ENCODE results near the gene DHH. TPM values are rescaled to one million over a fixed set of nuclear protein-coding genes. Genes with fewer than 3 reads are reported as not detected.

The DHH gene
- total and polyA plus RNA-seq, 9 of the 15 experiments (the other 6 are each of a cell fraction or from before 2014, with no cell fraction given), result 0.07 to 2.6 (median 0.54) TPM

GRCh38 chr12:49092086-49092815 is 2.4 kb downstream of the DHH start (continued):
- TF ChIP-seq MBD1 (CRISPR knock-in tag; IDR thresholded peaks at IDR 0.05) (no peak), CBX3 (IDR thresholded peaks at IDR 0.05; ENCODE audit: borderline replicate concordance in 1 of 2, low read length in 2 of 2) (peak in 1 of 2 experiments; percentile 36; a peak in 1 of 3 replicates), ZBTB40 (IDR thresholded peaks at IDR 0.05) (peak; percentile 58; the same call in 1 of the 2 replicates), ZBTB40 (CRISPR knock-in tag; IDR thresholded peaks at IDR 0.05) (no peak), ZNF280B (CRISPR knock-in tag; IDR thresholded peaks at IDR 0.05) (no peak), CREB1 (IDR thresholded peaks at IDR 0.05) (peak; percentile 42), CREB1 (CRISPR knock-in tag; IDR thresholded peaks at IDR 0.05) (peak; percentile 75), RBM15 (IDR thresholded peaks at IDR 0.05; ENCODE audit: insufficient read depth, low read length) (no peak), PHB2 (IDR thresholded peaks at IDR 0.05; ENCODE audit: low read depth) (no peak; the same call in 1 of the 2 replicates), TFE3 (CRISPR knock-in tag; IDR thresholded peaks at IDR 0.05) (no peak), JUN (IDR thresholded peaks at IDR 0.05; ENCODE audit: borderline replicate concordance, low read depth, low read length) (no peak), JUN (CRISPR knock-in tag; IDR thresholded peaks at IDR 0.05; ENCODE audit: borderline replicate concordance) (no peak), HMGN3 (IDR thresholded peaks at IDR 0.05; ENCODE audit: borderline replicate concordance, extremely low read depth, insufficient read length, low read depth, low read length) (peak; percentile 98)
